H1 (cell line): ENCODE data around the gene ARMCX1. TPM values are rescaled to one million over a fixed set of nuclear protein-coding genes. Genes with fewer than 3 reads are reported as not detected.

Experiments used
- CBX8 ChIP-seq: fragments of 300-800, 300-1000 bp; sonication (generic); IDR thresholded peaks from 2 replicates; pipeline ENCODE4 v1.7.1; 2016; ENCODE audit warnings: low read depth, low read length, borderline replicate concordance
- SIX5 ChIP-seq: IDR thresholded peaks from 2 replicates; pipeline ENCODE4 v1.6.1; 2011; ENCODE audit warnings: mild to moderate bottlenecking, low read depth, low read length
- polyA plus RNA-seq, 7 experiments: library from polyadenylated mRNA; depleted of rRNA in 3 of 7; stranded (reverse) in 5 of 7; unstranded in 2 of 7; fragments of >200 nt in 5 of 7; fragments of 200-250 nt in 2 of 7; gene quantifications; 1 replicate in 5 of 7; 2 replicates in 1 of 7; 4 replicates in 1 of 7; pipeline versions ENCODE4 v1.2.1 to v1.2.3, GENCODE V29; 2011 to 2013; ENCODE audit warnings: missing spikeins in 2 of 7, mixed read lengths in 2 of 7
- total RNA-seq: library from RNA; stranded (reverse); fragmentation: NEBNext Ultra II Directional; extraction: Animal tissue kit (Norgen Biotek cat#: 25700); gene quantifications from 2 replicates; pipeline ENCODE4 v1.2.1, GENCODE V29; 2021

The ARMCX1 gene
- total and polyA plus RNA-seq, 2 of the 8 experiments (the other 6 are each of a cell fraction or from before 2014, with no cell fraction given): 12.5 to 29.1 TPM

- TF ChIP-seq SIX5: no peak
- no peak for TF ChIP-seq CBX8
Observed at GRCh38 chrX:101602077-101602476, 51.7 kb downstream of the ARMCX1 start (continued).

Other genes with a start within 250 kb of the ARMCX1 start
- 38.0 and 38.1 TPM in 2 replicates for gene TIMM8A, start 201.8 kb upstream of the ARMCX1 start, total RNA-seq
- gene TIMM8A, start 201.8 kb upstream of the ARMCX1 start, polyA plus RNA-seq (2011; rRNA removed): 16.1 and 16.6 TPM in 2 replicates
- 0.20 TPM in 1 of 2 replicates, not detected in the other for gene BTK, start 164.4 kb upstream of the ARMCX1 start, total RNA-seq
- gene BTK, start 164.4 kb upstream of the ARMCX1 start, polyA plus RNA-seq (2011; rRNA removed): 0.03 and 0.06 TPM in 2 replicates
- gene RPL36A, start 159.5 kb upstream of the ARMCX1 start, total RNA-seq: 271 and 309 TPM in 2 replicates
- 985 and 1,587 TPM in 2 replicates for gene RPL36A, start 159.5 kb upstream of the ARMCX1 start, polyA plus RNA-seq (2011; rRNA removed)
- 39.2 and 47.3 TPM in 2 replicates for gene GLA, start 142.6 kb upstream of the ARMCX1 start, total RNA-seq
- 21.9 and 33.6 TPM in 2 replicates for gene GLA, start 142.6 kb upstream of the ARMCX1 start, polyA plus RNA-seq (2011; rRNA removed)
- gene HNRNPH2, start 142.3 kb upstream of the ARMCX1 start, total RNA-seq: 62.6 and 66.7 TPM in 2 replicates
- gene HNRNPH2, start 142.3 kb upstream of the ARMCX1 start, polyA plus RNA-seq (2011; rRNA removed): 14.7 and 27.7 TPM in 2 replicates
- 14.5 and 15.4 TPM in 2 replicates for gene ARMCX4, start 65.1 kb upstream of the ARMCX1 start, total RNA-seq
- 3.2 and 3.7 TPM in 2 replicates for gene ARMCX4, start 65.1 kb upstream of the ARMCX1 start, polyA plus RNA-seq (2011; rRNA removed)
- 36.6 and 40.0 TPM in 2 replicates for gene ARMCX6, start 67.5 kb downstream of the ARMCX1 start, total RNA-seq
- 18.3 and 24.9 TPM in 2 replicates for gene ARMCX6, start 67.5 kb downstream of the ARMCX1 start, polyA plus RNA-seq (2011; rRNA removed)
- gene ARMCX3, start 72.6 kb downstream of the ARMCX1 start, total RNA-seq: 19.5 and 20.3 TPM in 2 replicates
- 7.4 and 7.6 TPM in 2 replicates for gene ARMCX3, start 72.6 kb downstream of the ARMCX1 start, polyA plus RNA-seq (2011; rRNA removed)
- gene ARMCX2, start 109.3 kb downstream of the ARMCX1 start, total RNA-seq: 110 and 113 TPM in 2 replicates
- gene ARMCX2, start 109.3 kb downstream of the ARMCX1 start, polyA plus RNA-seq (2011; rRNA removed): 39.7 and 39.9 TPM in 2 replicates